ENCODE data around the gene CD82.

Gene CD82

DNA sequence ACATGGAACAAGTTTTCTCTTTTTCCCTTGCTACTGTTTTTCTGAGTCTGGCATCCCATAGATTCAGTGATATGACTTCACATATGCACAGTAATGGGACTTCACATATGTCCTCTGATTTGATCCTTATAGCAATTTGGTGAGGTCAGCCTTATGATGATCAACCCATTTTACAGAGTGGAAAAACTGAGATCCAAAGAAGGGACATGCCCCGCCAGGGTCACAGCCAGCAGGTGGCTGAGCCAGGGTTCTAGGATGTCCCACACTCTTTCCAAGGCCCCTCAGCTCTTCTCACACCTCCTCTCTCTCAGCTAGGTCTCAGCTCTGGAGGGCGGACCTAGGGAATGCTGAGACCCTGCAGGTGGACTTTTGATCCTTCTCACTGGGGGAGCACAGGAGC lies 44.3 kb upstream of the CD82 start:
- TF ChIP-seq, protein P1, sequence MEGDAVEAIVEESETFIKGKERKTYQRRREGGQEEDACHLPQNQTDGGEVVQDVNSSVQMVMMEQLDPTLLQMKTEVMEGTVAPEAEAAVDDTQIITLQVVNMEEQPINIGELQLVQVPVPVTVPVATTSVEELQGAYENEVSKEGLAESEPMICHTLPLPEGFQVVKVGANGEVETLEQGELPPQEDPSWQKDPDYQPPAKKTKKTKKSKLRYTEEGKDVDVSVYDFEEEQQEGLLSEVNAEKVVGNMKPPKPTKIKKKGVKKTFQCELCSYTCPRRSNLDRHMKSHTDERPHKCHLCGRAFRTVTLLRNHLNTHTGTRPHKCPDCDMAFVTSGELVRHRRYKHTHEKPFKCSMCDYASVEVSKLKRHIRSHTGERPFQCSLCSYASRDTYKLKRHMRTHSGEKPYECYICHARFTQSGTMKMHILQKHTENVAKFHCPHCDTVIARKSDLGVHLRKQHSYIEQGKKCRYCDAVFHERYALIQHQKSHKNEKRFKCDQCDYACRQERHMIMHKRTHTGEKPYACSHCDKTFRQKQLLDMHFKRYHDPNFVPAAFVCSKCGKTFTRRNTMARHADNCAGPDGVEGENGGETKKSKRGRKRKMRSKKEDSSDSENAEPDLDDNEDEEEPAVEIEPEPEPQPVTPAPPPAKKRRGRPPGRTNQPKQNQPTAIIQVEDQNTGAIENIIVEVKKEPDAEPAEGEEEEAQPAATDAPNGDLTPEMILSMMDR (IDR thresholded peaks at IDR 0.05), result no peak
- H3K4me3 Mint-ChIP-seq, result no peak overlapping the region
- H3K27ac Mint-ChIP-seq, result no peak overlapping the region
- no peaks in the 10 kb centered on the region for H3K9me3 Mint-ChIP-seq
- peaks cover 89% of the 10 kb centered on the region for H3K4me1 Mint-ChIP-seq
- no peaks in the 10 kb centered on the region for H3K36me3 Mint-ChIP-seq (ENCODE audit: low read depth)
- DNase-seq, result no peak
- H3K27me3 Mint-ChIP-seq (ENCODE audit: low read depth, poor library complexity), result peaks cover 23% of the 10 kb centered on the region

- Mint-ChIP-seq H3K9me3 (no peaks in the 10 kb centered on the region), H3K36me3 (ENCODE audit: low read depth) (no peaks in the 10 kb centered on the region), H3K27ac (no peak overlapping the region), H3K4me1 (peaks cover 91% of the 10 kb centered on the region), H3K27me3 (ENCODE audit: low read depth, poor library complexity) (peaks cover 14% of the 10 kb centered on the region), H3K4me3 (no peak overlapping the region)
- DNase-seq, result no peak
- TF ChIP-seq, protein P1 (IDR thresholded peaks at IDR 0.05), result no peak
Observed at GRCh38 chr11:44522294-44522693, 43.2 kb upstream of the CD82 start.

GRCh38 chr11:44524346-44524745 lies 41.1 kb upstream of the CD82 start:
- H3K27ac Mint-ChIP-seq, result no peak overlapping the region
- peaks cover 5% of the 10 kb centered on the region for H3K27me3 Mint-ChIP-seq (ENCODE audit: low read depth, poor library complexity)
- peaks cover 91% of the 10 kb centered on the region for H3K4me1 Mint-ChIP-seq
- TF ChIP-seq, protein P1 (IDR thresholded peaks at IDR 0.05), result no peak
- no peak overlapping the region for H3K4me3 Mint-ChIP-seq
- H3K9me3 Mint-ChIP-seq, result no peaks in the 10 kb centered on the region
- no peak for DNase-seq
- H3K36me3 Mint-ChIP-seq (ENCODE audit: low read depth), result no peaks in the 10 kb centered on the region

- Mint-ChIP-seq H3K9me3 (no peaks in the 10 kb centered on the region), H3K36me3 (ENCODE audit: low read depth) (no peaks in the 10 kb centered on the region), H3K27ac (no peak overlapping the region), H3K4me1 (peaks cover 89% of the 10 kb centered on the region), H3K27me3 (ENCODE audit: low read depth, poor library complexity) (peaks cover 6% of the 10 kb centered on the region), H3K4me3 (no peak overlapping the region)
- TF ChIP-seq, protein P1 (IDR thresholded peaks at IDR 0.05), result no peak
- DNase-seq, result no peak
Observed at GRCh38 chr11:44524751-44525201, 40.7 kb upstream of the CD82 start.

DNA sequence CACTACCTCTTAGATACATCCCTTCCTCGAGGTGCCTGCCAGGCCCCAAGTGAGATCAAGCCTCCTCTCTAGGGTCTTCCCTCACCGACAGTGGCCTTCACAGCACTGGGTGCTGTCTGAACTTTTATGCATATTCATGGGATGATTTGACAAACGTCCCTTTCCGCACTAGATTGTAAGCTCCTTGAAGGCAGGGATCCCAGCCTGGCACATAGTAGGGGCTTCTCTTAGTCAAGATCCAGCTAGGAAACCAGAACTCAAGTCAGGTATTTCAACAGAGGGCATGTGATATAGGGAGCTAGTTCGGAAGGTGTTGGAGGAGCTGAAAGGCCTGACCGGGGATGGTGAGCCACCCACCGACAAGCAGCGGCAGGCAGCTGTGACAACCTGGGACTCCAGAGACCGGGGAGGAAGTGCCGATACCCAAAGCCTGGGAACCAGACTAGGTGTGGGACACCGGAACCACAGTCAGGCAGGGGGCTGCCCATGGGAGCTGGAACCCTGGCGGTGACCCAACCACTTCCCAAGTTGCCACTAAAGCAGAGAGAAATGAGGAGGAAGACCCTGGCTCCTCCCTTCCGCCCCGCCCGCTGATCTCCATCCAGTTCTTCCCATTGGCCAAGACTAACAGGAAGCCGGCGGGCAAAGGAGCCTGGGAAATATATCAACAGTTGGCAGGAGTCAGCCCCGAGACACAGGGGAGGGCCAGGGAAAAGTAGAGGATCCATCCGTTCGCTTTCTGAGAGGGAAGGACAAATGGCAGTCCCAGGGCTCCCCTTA lies 39.8 kb upstream of the CD82 start:
- TF ChIP-seq, protein P1 (IDR thresholded peaks at IDR 0.05), result no peak
- H3K9me3 Mint-ChIP-seq, result no peaks in the 10 kb centered on the region
- peak overlapping the region; percentile 93 for H3K27ac Mint-ChIP-seq
- peak; percentile 41 for DNase-seq
- peak overlapping the region; percentile 60 for H3K4me3 Mint-ChIP-seq
- peaks cover 9% of the 10 kb centered on the region for H3K27me3 Mint-ChIP-seq (ENCODE audit: low read depth, poor library complexity)
- H3K36me3 Mint-ChIP-seq (ENCODE audit: low read depth), result no peaks in the 10 kb centered on the region
- H3K4me1 Mint-ChIP-seq, result peaks cover 91% of the 10 kb centered on the region

- Mint-ChIP-seq H3K27ac (peak overlapping the region; percentile 96), H3K27me3 (ENCODE audit: low read depth, poor library complexity) (peaks cover 10% of the 10 kb centered on the region), H3K36me3 (ENCODE audit: low read depth) (no peaks in the 10 kb centered on the region), H3K9me3 (no peaks in the 10 kb centered on the region), H3K4me1 (peaks cover 91% of the 10 kb centered on the region), H3K4me3 (no peak overlapping the region)
- peak; percentile 36 for DNase-seq
- TF ChIP-seq, protein P1 (IDR thresholded peaks at IDR 0.05), result no peak
Observed at GRCh38 chr11:44526438-44526837, 39.0 kb upstream of the CD82 start.

Measured in nephron progenitor cell (in vitro differentiated cells).